ENCODE measurements around the gene PODXL.

PODXL gene

DNA sequence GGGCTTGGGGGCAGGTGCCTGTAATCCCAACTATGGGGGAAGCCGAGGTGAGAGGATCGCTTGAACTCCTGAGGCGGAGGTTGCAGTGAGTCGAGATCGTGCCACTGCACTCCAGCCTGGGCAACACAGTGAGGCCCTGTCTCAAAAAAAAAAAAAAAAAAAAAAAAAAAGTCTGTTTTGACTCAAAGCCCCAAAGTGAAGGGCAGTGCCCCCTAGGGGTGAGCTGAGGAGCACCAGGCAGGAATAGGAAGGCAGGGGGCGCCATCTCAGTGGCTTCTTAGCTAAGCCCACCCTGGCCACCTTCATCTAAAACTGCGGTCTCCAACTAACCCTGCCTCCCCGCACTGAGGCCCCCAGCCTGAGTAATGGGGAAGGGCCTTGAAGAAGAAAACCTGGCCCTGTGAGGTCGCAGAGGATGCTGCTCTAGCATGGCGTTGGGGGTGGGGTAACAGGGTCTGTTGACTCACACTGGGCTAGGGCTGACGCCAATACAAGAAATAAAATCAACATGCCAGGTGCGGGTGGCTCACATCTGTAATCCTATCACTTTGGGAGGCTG lies 9.8 kb downstream of the PODXL start:
- H3F3A ChIP-seq (ENCODE audit: insufficient read depth): no peaks in the 10 kb centered on the region
- H3K9me3 ChIP-seq (ENCODE audit: insufficient read depth, low read length): no peaks in the 10 kb centered on the region
- H3K36me3 ChIP-seq (ENCODE audit: low read length): no peaks in the 10 kb centered on the region
- H3K9me2 ChIP-seq (replicated peaks; ENCODE audit: insufficient read depth, low read length): no peaks in the 10 kb centered on the region
- no peak overlapping the region for H3K27ac ChIP-seq (ENCODE audit: low read depth, low read length)
- H3K4me3 ChIP-seq (ENCODE audit: insufficient read depth, low read length, poor library complexity, severe bottlenecking): no peak overlapping the region
- H4K20me1 ChIP-seq (ENCODE audit: low read depth, low read length): no peaks in the 10 kb centered on the region
- no peak overlapping the region for H3K4me2 ChIP-seq (ENCODE audit: low read depth, low read length, poor library complexity, severe bottlenecking)
- TF ChIP-seq EZH2phosphoT487 (conservative IDR thresholded peaks at IDR 0.05; ENCODE audit: low read length): no peak
- TF ChIP-seq, protein P1, sequence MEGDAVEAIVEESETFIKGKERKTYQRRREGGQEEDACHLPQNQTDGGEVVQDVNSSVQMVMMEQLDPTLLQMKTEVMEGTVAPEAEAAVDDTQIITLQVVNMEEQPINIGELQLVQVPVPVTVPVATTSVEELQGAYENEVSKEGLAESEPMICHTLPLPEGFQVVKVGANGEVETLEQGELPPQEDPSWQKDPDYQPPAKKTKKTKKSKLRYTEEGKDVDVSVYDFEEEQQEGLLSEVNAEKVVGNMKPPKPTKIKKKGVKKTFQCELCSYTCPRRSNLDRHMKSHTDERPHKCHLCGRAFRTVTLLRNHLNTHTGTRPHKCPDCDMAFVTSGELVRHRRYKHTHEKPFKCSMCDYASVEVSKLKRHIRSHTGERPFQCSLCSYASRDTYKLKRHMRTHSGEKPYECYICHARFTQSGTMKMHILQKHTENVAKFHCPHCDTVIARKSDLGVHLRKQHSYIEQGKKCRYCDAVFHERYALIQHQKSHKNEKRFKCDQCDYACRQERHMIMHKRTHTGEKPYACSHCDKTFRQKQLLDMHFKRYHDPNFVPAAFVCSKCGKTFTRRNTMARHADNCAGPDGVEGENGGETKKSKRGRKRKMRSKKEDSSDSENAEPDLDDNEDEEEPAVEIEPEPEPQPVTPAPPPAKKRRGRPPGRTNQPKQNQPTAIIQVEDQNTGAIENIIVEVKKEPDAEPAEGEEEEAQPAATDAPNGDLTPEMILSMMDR (IDR thresholded peaks at IDR 0.05; ENCODE audit: insufficient read depth, low read length, poor library complexity, severe bottlenecking): peak; percentile 96
- H3K79me2 ChIP-seq (ENCODE audit: insufficient read depth, low read length): no peaks in the 10 kb centered on the region
- no peak overlapping the region for H2AFZ ChIP-seq (ENCODE audit: low read depth, low read length, severe bottlenecking)
- no peaks in the 10 kb centered on the region for H3K27me3 ChIP-seq (ENCODE audit: low read length)
- no peak overlapping the region for H3K9ac ChIP-seq (ENCODE audit: low read length)

DNA sequence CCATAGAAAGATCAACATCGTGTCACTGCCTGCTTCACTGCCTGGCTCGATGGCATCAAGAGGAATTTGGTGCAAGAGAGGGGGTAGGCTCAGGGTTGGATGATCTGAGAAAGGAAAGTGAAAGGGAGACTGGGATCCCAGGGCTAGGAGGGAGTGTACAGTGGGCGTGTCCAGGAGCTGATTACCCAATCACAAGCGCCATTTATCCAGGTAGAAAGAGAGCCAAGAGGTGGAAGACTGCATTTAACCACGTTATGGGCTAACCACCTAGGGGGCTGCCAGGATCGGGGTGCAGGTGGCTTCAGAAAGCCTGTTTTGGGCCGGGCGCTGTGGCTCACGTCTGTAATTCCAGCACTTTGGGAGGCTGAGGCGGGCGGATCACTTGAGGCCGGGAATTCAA lies 10.3 kb downstream of the PODXL start:
- Histone ChIP-seq H2AFZ (ENCODE audit: low read depth, low read length, severe bottlenecking) (no peak overlapping the region), H3K27me3 (ENCODE audit: low read length) (no peaks in the 10 kb centered on the region), H3K27ac (ENCODE audit: low read depth, low read length) (no peak overlapping the region), H3K9me2 (replicated peaks; ENCODE audit: insufficient read depth, low read length) (no peaks in the 10 kb centered on the region), H3F3A (ENCODE audit: insufficient read depth) (no peaks in the 10 kb centered on the region), H4K20me1 (ENCODE audit: low read depth, low read length) (no peaks in the 10 kb centered on the region), H3K4me2 (ENCODE audit: low read depth, low read length, poor library complexity, severe bottlenecking) (no peak overlapping the region), H3K9ac (ENCODE audit: low read length) (no peak overlapping the region), H3K4me3 (ENCODE audit: insufficient read depth, low read length, poor library complexity, severe bottlenecking) (no peak overlapping the region), H3K36me3 (ENCODE audit: low read length) (no peaks in the 10 kb centered on the region), H3K79me2 (ENCODE audit: insufficient read depth, low read length) (no peaks in the 10 kb centered on the region), H3K9me3 (ENCODE audit: insufficient read depth, low read length) (no peaks in the 10 kb centered on the region)
- TF ChIP-seq, protein P1 (IDR thresholded peaks at IDR 0.05; ENCODE audit: insufficient read depth, low read length, poor library complexity, severe bottlenecking): no peak
- TF ChIP-seq EZH2phosphoT487 (conservative IDR thresholded peaks at IDR 0.05; ENCODE audit: low read length): no peak

DNA sequence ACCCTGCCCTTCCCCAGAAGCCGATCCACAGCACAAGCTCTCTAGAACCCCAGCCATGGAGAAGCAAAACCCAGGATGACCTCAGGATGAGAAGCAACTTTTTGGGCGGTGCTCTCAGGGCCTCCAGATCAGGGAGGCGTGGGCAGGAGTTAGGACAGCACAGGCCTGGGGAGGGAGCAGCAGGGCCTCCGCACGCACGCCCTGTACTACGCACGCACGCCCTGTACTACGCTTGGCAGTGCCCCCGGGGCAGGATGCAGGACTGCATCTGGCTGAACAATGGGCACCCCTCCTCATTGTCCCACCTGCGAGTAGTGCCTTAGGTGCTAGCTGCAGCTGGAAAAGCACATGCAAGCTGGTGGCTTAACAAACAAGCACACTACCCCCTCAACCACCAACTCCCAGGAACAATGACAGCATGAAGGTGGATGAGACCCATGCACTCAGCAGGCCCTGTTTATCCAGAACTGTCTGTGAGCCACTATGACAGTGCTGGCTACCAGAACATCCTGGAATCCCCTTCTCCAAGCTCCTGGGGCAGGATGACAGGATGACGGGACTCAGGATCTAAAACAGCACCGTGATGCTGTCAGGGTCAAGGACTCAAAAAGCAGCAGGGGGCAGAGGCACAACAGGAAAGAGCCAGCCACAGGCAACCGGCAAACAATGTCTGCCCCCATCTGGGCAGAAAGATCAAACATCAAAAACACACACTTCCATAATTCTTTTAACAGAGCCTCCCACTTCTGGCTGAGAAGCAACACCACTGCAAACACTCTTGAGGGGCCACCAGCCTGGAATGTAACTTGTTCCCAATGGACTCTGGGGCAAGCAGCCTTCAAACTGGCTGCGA lies 11.8 kb downstream of the PODXL start:
- H2AFZ ChIP-seq (ENCODE audit: low read depth, low read length, severe bottlenecking): no peak overlapping the region
- no peaks in the 10 kb centered on the region for H3K79me2 ChIP-seq (ENCODE audit: insufficient read depth, low read length)

More for the DNA sequence above, 11.8 kb downstream of the PODXL start:
- Histone ChIP-seq H4K20me1 (ENCODE audit: low read depth, low read length) (no peaks in the 10 kb centered on the region), H3K9ac (ENCODE audit: low read length) (no peak overlapping the region), H3F3A (ENCODE audit: insufficient read depth) (no peaks in the 10 kb centered on the region), H3K9me3 (ENCODE audit: insufficient read depth, low read length) (no peaks in the 10 kb centered on the region), H3K36me3 (ENCODE audit: low read length) (no peaks in the 10 kb centered on the region), H3K4me3 (ENCODE audit: insufficient read depth, low read length, poor library complexity, severe bottlenecking) (no peak overlapping the region), H3K27ac (ENCODE audit: low read depth, low read length) (no peak overlapping the region), H3K9me2 (replicated peaks; ENCODE audit: insufficient read depth, low read length) (no peaks in the 10 kb centered on the region), H3K4me2 (ENCODE audit: low read depth, low read length, poor library complexity, severe bottlenecking) (no peak overlapping the region), H3K27me3 (ENCODE audit: low read length) (no peaks in the 10 kb centered on the region)
- no peak for TF ChIP-seq EZH2phosphoT487 (conservative IDR thresholded peaks at IDR 0.05; ENCODE audit: low read length)
- TF ChIP-seq, protein P1 (IDR thresholded peaks at IDR 0.05; ENCODE audit: insufficient read depth, low read length, poor library complexity, severe bottlenecking): no peak

All from SU-DHL-6 (cell line).